Epithelial cell of umbilical artery (primary cell): ENCODE data around the gene GALNT13. TPM values are rescaled to one million over a fixed set of nuclear protein-coding genes. Genes with fewer than 3 reads are reported as not detected.

Experiments used
- total RNA-seq: library from RNA; depleted of rRNA; stranded (reverse); fragments of >200 nt; gene quantifications from 2 replicates; pipeline ENCODE4 v1.2.3, GENCODE V29; 2014

GALNT13 gene
- under 0.01 and 1.6 TPM in 2 replicates for total RNA-seq

GRCh38 chr2:153871231-153872221 lies at the start of gene GALNT13:
Gene GALNT13 (plus strand): TSS chr2:153871922.

